IPS DF 6.9 (cell line): Measurements from ENCODE around the gene CACNA2D2.
A peak's percentile ranks its signal among the peaks of the same experiment; 100 is the strongest.

Source experiments
- DNase-seq: peaks from one replicate; pipeline ENCODE4 v3.0.0-alpha.2; 2013; ENCODE audit warnings: low read depth, low spot score
- H3K27ac ChIP-seq: one replicate; pipeline ENCODE4 v1.5.1; 2013; ENCODE audit warnings: low read length, control low read depth
- H3K27me3 ChIP-seq: 2 replicates; pipeline ENCODE4 v1.6.1; 2013; ENCODE audit warnings: mild to moderate bottlenecking, low read length; ENCODE audit not compliant: control insufficient read depth, insufficient read depth
- H3K36me3 ChIP-seq: 2 replicates; pipeline ENCODE4 v1.6.1; 2013; ENCODE audit warnings: low read length; ENCODE audit not compliant: control insufficient read depth, insufficient read depth
- H3K4me1 ChIP-seq: 2 replicates; pipeline ENCODE4 v1.6.1; 2013; ENCODE audit warnings: low read length; ENCODE audit not compliant: control insufficient read depth, insufficient read depth
- H3K4me3 ChIP-seq: 2 replicates; pipeline ENCODE4 v1.5.1; 2013; ENCODE audit warnings: mild to moderate bottlenecking, low read length
- H3K9me3 ChIP-seq: 2 replicates; pipeline ENCODE4 v1.6.1; 2013; ENCODE audit warnings: low read length, inconsistent platforms; ENCODE audit not compliant: control insufficient read depth, insufficient read depth
- WGBS: extraction: QIAGEN DNeasy Blood & Tissue Kit; methylation state at CpG from one replicate; pipeline ENCODE4 v1.1.7; 2013; ENCODE audit warnings: mixed read lengths, missing lambda C conversion rate; ENCODE audit not compliant: insufficient read length, insufficient coverage; 5-methylcytosine and 5-hydroxymethylcytosine counted together

The CACNA2D2 gene

DNA sequence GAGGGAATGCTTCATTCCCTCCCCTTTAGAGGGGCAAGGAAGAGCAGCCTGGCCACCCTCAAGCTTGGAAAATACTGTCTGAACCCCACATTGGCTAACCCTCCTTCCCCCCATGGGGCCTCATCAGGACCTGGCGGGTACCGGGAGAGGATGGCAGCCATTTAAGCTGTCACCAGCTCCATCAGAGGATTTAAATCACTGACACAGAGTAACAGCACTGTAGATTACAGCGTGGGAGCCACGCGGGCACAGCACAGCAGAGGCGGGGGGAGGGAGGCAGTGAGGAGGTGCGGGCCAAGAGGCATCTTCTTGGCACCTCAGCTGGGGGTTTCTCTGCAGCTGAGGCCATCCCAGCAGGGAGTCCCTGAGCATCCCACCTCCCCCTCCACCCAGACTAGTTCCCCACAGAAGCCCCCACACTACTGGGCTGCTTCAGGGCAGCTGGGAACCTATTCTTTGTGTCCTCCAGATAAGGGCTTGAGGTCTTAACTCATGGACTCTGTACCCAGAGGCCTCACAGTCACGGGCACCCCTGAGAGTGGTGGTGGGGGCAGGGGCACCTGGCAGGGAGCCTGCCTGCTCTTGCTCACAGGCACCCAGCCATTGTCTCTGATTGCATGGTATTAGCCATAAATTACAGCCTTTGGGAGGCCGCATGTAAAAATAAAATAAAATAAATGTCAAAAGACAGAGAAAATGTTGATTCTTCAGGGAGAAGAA is 21.9 kb upstream of the CACNA2D2 start:
- WGBS: no CpG with 5 or more reads among the region's 9 CpGs
- H3K36me3 ChIP-seq: no peaks in the 10 kb centered on the region
- no peaks in the 10 kb centered on the region for H3K27me3 ChIP-seq
- H3K4me1 ChIP-seq: peaks cover 6% of the 10 kb centered on the region; the same call in 1 of the 2 replicates
- no peak overlapping the region for H3K27ac ChIP-seq
- no peak for DNase-seq
- H3K9me3 ChIP-seq: no peaks in the 10 kb centered on the region
- no peak overlapping the region for H3K4me3 ChIP-seq

DNA sequence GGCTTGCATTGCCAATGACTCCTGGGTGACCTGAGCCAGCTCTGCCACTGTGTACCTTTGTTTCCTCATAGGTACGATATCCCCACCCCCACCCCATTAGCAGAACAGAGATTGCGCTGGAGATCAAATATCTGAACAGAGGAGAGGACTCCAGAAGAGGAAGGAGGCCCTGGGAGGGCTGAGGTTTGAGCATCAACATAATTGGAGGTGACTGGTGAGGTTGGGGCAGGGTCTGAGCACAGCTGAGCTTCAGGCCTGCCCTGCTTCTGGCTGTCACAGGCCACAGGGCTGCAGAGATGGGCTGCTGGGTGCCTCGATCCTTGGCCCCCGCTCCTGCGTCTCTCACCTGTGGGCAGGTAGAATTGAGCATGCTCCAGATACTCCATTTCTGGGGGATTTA is 21.3 kb upstream of the CACNA2D2 start:
- Histone ChIP-seq H3K9me3 (no peaks in the 10 kb centered on the region), H3K27ac (no peak overlapping the region), H3K27me3 (no peaks in the 10 kb centered on the region), H3K4me3 (no peak overlapping the region), H3K36me3 (no peaks in the 10 kb centered on the region), H3K4me1 (peaks cover 5% of the 10 kb centered on the region; the same call in 1 of the 2 replicates)
- no peak for DNase-seq
- no CpG with 5 or more reads among the region's 5 CpGs for WGBS

DNA sequence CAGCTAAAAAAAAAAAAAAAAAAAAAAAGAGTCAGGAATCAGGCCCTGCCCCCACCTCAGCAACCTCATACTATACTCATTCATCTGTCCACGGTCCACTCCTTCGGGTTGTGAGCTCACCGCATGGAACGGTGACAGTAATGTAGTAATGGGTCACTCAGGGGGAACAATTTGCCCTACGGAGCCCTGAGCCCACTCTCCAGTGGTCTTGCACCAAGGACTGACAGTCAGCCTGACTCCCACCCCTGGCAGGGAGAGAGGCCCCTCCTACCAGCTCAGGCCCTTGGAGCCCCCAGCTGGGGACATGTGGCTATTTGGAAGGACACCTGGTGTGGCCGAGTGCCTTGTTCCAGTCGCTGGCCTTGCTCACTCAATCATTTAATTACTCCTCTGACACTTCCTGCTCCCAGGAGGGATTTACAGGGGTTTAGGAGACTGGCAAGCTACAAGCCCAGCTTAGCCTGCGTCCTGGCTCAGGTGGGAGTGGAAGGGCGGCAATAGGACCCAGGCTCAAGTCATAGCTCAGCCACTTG is 19.9 kb upstream of the CACNA2D2 start:
- Histone ChIP-seq H3K36me3 (no peaks in the 10 kb centered on the region), H3K4me1 (peaks cover 7% of the 10 kb centered on the region; the same call in 1 of the 2 replicates), H3K27ac (no peak overlapping the region), H3K4me3 (no peak overlapping the region), H3K27me3 (no peaks in the 10 kb centered on the region), H3K9me3 (no peaks in the 10 kb centered on the region)
- DNase-seq: no peak
- no CpG with 5 or more reads among the region's 9 CpGs for WGBS

DNA sequence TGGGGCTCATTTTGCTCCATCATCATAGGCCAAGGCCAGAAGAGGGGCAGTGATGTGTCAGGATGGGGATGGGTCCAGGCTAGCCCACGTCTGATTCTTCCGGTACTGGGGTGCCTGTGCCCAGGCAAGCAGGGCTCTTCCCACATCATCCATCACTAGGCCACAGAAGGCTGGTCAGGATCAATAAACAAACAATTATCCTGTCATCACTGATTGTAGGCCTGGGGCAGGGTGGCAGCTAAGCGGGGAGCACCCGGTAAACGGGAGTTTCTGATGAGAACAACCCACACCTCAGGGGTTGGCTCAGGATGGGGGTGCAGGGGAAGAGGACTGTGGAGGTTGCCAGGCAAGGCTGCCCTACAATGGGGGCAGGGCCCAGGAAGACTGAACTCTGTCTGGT is 18.1 kb upstream of the CACNA2D2 start:
- no peaks in the 10 kb centered on the region for H3K9me3 ChIP-seq
- no peak overlapping the region for H3K4me3 ChIP-seq
- no peak overlapping the region for H3K27ac ChIP-seq
- no peak for DNase-seq
- H3K4me1 ChIP-seq: peaks cover 9% of the 10 kb centered on the region; the same call in 1 of the 2 replicates
- WGBS: no CpG with 5 or more reads among the region's 5 CpGs
- H3K36me3 ChIP-seq: no peaks in the 10 kb centered on the region
- H3K27me3 ChIP-seq: no peaks in the 10 kb centered on the region

DNA sequence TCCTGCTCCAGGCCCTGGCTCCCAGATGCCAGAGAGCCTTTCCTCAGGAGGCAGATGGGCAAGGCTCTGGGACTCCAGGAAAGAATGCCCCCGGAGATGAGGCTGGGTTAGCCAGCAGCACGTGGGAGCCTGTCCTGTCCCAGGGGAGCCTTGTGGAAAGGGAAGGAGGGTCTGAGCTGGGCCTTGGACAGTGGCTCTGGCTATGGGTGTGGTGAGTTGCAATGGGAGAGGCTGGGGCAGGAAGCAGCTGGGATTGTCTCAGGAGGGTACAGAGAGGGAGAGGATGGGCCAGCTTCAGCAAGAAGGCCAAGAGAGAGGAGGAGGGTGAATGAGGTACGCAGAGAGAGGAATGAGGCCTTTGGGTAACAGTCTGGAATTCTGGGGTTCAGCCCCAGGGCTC is 17.4 kb upstream of the CACNA2D2 start:
- no peak overlapping the region for H3K4me3 ChIP-seq
- H3K27me3 ChIP-seq: no peaks in the 10 kb centered on the region
- H3K36me3 ChIP-seq: no peaks in the 10 kb centered on the region
- H3K27ac ChIP-seq: no peak overlapping the region
- no CpG with 5 or more reads among the region's 3 CpGs for WGBS
- no peaks in the 10 kb centered on the region for H3K9me3 ChIP-seq
- H3K4me1 ChIP-seq: peaks cover 8% of the 10 kb centered on the region; the same call in 1 of the 2 replicates
- no peak for DNase-seq

DNA sequence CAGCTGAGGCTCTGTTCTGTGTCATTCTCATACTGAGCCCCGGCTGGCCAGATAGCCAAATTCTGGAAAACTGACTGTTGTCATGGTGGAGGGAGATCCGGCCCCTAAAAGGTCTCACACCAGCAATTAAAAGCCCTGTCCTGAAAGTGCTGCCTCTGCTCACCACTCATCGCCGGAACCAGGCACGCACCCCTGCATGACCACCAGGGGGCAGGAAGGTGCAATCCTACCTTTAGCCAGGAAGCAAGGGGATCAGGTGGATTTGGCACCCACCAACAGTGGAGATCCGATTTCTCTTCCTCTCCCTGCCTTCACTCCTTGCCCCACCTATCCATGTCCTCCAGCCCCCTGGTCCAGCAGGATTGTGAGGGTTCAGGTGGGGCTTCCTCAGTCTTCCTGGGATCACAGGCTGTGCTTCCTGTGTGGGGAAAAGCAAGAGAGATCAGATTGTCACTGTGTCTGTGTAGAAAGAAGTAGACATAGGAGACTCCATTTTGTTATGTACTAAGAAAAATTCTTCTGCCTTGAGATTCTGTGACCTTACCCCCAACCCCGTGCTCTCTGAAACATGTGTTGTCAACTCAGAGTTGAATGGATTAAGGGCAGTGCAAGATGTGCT is 16.1 kb upstream of the CACNA2D2 start:
- Histone ChIP-seq H3K9me3 (no peaks in the 10 kb centered on the region), H3K27ac (no peak overlapping the region), H3K4me3 (no peak overlapping the region), H3K36me3 (no peaks in the 10 kb centered on the region), H3K4me1 (peaks cover 12% of the 10 kb centered on the region), H3K27me3 (no peaks in the 10 kb centered on the region)
- DNase-seq: peak; percentile 76
- WGBS: no CpG with 5 or more reads among the region's 7 CpGs

DNA sequence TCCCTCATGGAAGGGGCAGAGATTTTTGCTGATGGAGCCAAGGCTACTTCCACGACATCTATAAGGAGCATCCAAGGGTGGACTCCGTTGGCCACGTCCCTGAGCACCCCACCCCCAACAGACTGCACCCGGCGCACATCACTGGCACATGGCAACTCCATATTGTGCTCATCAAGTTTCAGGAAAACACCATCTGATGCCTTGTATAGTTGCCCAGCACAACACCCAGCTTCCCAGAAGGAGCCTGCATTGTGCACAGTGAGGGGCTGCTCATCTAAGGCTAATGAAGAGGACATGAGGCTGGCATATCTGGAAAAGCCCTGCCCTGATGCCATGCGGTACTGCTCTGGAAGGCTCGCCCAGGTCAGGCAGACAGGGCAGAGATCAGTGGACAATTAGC is 15.0 kb upstream of the CACNA2D2 start:
- no peaks in the 10 kb centered on the region for H3K36me3 ChIP-seq
- H3K27ac ChIP-seq: no peak overlapping the region
- H3K4me1 ChIP-seq: peaks cover 12% of the 10 kb centered on the region
- WGBS: no CpG with 5 or more reads among the region's 7 CpGs
- no peak for DNase-seq
- H3K9me3 ChIP-seq: no peaks in the 10 kb centered on the region
- H3K4me3 ChIP-seq: no peak overlapping the region
- H3K27me3 ChIP-seq: no peaks in the 10 kb centered on the region

DNA sequence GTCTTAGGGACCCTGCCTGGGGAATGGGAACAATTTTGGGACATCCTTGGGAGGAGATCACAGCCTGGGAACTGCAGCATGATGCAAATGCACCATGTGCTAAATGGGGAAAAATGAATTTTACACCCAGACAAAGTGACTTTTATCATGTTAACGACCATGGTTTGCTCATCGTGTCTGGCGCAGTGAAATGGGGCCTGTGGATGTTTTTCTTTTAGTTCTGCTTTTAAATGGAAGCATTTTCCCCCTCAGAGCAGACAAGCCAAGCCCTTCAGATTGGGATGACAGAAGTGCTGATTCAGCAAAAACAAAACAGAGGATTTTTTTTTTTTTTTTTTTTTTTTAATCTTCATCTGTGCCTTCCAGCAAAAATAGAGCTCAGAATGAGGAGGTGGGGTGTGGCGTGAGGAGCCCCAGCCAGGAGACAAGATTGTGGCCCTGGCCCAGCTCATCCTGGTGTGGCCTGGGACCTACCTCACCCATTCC is 14.3 kb upstream of the CACNA2D2 start:
- no peak overlapping the region for H3K27ac ChIP-seq
- WGBS: no CpG with 5 or more reads among the region's 4 CpGs
- H3K9me3 ChIP-seq: no peaks in the 10 kb centered on the region
- H3K36me3 ChIP-seq: no peaks in the 10 kb centered on the region
- H3K4me3 ChIP-seq: no peak overlapping the region
- H3K4me1 ChIP-seq: peaks cover 12% of the 10 kb centered on the region
- H3K27me3 ChIP-seq: no peaks in the 10 kb centered on the region
- DNase-seq: no peak

DNA sequence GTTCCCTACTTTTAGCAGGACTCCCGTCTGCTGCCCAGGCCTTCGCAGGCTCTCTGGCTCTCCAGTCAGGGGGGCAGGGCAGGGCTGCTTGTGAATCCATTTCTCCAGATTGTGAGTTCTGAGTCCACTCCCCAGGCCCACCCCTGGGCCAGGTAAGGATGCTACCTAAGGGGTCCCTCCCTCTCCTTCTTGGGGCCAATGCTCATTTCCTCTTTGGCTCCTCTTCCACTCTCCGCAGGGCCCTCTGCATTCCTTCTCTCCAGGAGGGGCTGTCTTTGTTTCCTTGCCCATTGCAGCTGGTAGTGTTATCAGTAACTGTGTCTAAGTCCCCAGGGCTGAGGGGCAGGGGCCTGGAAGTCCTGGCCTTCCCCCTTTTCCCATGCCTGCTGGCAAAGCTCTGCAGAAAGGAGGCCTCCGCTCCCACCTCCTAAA is 13.0 kb upstream of the CACNA2D2 start:
- no peak overlapping the region for H3K27ac ChIP-seq
- no peaks in the 10 kb centered on the region for H3K27me3 ChIP-seq
- WGBS: no CpG with 5 or more reads among the region's 4 CpGs
- peak; percentile 57 for DNase-seq
- no peaks in the 10 kb centered on the region for H3K36me3 ChIP-seq
- H3K4me3 ChIP-seq: no peak overlapping the region
- H3K4me1 ChIP-seq: peaks cover 12% of the 10 kb centered on the region
- no peaks in the 10 kb centered on the region for H3K9me3 ChIP-seq

DNA sequence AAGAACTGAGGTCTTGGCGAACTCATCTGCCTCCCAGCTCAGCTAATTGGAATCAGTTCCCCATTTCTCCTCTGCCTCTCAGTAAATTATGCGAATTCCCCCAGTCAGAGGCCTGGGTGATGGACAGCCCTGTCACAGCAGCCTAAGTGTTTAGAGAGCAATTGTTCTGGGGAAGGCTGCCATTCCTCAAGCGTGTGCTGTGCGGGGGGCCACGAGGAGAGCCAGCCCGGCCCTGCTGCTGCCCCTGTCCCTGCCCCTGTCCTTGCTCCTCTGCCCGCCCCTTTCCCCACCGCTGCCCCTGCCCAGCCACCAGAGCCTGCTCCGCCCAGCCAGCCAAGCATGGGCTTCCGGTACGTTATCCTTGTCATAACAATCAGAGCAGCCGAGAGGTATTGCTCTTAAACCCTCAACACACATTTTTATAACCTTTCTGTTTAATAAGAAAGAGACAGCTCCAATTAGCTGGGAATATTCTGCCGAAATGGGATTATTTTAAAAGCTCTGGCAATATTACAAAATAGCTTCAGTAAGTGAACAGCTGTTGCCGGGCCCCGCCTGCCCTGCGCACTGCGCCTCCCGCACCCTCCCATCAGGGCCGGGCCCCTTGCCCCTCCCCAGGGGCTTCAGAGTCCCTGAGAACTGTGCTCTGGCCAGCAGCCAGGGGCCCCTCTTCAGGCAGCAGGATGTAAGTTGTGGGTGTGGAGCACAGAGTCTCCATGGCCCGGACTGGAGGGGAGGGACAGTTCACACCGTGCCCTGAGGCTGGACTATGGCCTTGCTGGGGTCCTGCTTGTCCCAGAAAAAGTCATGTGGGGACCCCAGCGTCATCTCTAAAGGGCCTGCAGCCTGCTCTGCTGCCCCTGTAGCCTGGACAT is 12.4 kb upstream of the CACNA2D2 start:
- DNase-seq: peak; percentile 39
- no peak overlapping the region for H3K27ac ChIP-seq
- H3K4me1 ChIP-seq: peaks cover 10% of the 10 kb centered on the region
- H3K9me3 ChIP-seq: no peaks in the 10 kb centered on the region
- no CpG with 5 or more reads among the region's 22 CpGs for WGBS
- no peaks in the 10 kb centered on the region for H3K36me3 ChIP-seq
- no peaks in the 10 kb centered on the region for H3K27me3 ChIP-seq
- no peak overlapping the region for H3K4me3 ChIP-seq
